NB4 (cell line): ENCODE results near the gene CALHM3.

ENCODE experiments used
- POLR2A ChIP-seq: IDR thresholded peaks from 2 replicates; pipeline ENCODE4 v1.6.1; 2011; ENCODE audit warnings: mild to moderate bottlenecking; ENCODE audit not compliant: insufficient read length; ENCODE audit errors: extremely low read depth
- TF ChIP-seq, protein P1 (sequence below): IDR thresholded peaks from 2 replicates; pipeline ENCODE4 v1.6.1; 2011; ENCODE audit warnings: low read depth, low read length

DNA sequence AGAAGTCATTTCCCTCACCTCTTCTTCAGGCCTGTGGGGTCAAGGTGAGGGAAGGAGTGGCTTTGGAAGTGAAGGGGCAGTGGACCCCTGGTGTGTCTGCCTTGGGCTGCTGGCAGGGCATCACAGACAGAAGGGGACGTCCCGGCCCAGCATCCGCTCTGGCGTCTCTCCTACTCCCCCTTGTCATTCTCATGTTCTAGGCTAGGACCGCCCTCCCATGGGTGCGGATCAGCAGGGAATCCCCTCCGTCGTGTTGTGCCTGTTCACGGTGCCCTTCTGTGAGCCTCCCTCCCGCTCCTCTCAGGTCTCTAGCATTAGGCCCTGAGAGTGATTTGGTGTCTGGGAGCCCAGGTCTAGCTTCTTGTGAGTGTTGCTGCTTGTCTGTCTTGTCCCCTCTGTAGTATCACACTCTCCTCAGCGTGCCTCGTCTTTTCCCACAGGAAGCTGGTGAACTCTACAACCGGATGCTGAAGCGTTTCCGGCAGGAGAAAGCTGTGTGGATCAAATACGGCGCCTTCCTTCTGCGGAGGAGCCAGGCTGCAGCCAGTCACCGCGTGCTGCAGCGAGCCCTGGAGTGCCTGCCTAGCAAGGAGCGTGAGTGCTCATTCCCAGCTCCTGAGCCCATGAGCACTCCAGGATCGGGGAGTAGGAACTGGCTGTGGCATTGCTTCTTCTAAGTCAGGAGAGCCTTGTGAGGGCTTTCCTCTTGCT lies 35.4 kb downstream of the CALHM3 start:
- TF ChIP-seq, protein P1, sequence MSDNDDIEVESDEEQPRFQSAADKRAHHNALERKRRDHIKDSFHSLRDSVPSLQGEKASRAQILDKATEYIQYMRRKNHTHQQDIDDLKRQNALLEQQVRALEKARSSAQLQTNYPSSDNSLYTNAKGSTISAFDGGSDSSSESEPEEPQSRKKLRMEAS = no peak
- TF ChIP-seq POLR2A = no peak
